Heart left ventricle (tissue), 13 donors: Measurements from ENCODE around the gene RASSF5.

Experiments used
- CTCF ChIP-seq, 12 donors: fragments of 200-600 bp; sonication (generic) in 4 of 12; IDR thresholded peaks; one replicate each; pipeline versions ENCODE4 v1.5.0 to v1.8.0; 2018 to 2022; ENCODE audit warnings: antibody characterized with exemption in 12 of 12, mild to moderate bottlenecking in 5 of 12
- POLR2A ChIP-seq, 2 donors: fragments of 450-650 bp; IDR thresholded peaks; one replicate each; pipeline ENCODE4 v1.6.1; 2017; ENCODE audit warnings: antibody characterized with exemption in 2 of 2, mild to moderate bottlenecking in 2 of 2, moderate library complexity in 2 of 2
- donor health status: ischemic (EF 13 %, LVEDD 7.1; RV severe dilation, severe dysfunction).
- donor health status: DM: no; HTN: yes; CAD: no.
- donor health status: DM: no; HTN: no; CAD: no.
- donor health status: ischemic (EF 25% LVEDD 6.9; RV normal size, moderate dysfunction).
- donor health status: ischemic (EF 25% LVEDD 5.7; RV mildly dilated, moderate dysfunction).
- donor health status: ischemic (EF 35%, LVEDD 5.7; RV mildly dilated, moderate dysfunction).
- donor health status: nonischemic (EF 11% LVEDD 7.7; RV severe dilation, severe dysfunction).
- donor health status: DM: yes; HTN: yes; CAD: no.
- donor health status: PGD.
- donor health status: ischemic (EF 29% LVEDD 5.4; RV normal size, mild dysfunction).
- donor health status: nonischemic (EF 23%, LVEDD 6.1; RV moderate dilation, normal function).

DNA sequence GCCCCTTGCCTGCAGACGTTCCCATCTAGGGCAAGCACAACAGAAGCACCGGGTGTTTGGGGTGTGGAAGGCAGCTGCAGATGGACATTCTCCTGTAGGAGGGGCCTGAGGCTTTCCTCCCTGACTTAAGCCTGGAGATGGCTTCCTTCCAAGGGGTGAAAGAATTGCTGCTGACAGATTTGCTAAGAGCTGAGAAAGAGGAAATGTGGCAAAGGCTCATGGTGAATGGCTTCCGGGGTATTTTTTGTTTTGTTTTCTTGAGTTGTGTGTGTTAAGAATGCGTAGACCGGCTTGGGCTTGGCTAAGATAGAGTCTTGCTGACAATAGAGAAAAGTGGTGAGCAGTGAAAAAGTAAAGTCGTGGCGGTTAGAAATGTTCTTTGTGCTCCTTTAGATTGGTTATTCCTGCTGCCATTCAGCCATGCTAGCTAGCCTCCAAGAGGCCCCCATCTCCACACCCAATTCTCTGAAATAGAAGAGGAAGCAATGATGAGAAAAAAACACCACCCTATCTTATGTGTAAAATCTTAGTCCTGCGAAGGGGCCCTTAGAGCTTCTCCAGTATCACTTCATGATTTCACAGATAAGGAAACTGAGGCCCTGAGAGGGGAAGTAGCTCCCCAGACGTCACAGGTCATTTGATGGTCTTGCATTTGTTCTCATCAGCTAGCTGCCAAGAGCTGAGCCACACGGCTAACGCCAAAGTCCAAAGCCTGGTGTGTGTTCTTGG lies 68.0 kb downstream of the RASSF5 start:
- TF ChIP-seq CTCF (IDR thresholded peaks at IDR 0.05) (no peak), POLR2A (IDR thresholded peaks at IDR 0.05) (no peak)
